H1 (cell line): ENCODE data around the gene ZDHHC17. TPM values are rescaled to one million over a fixed set of nuclear protein-coding genes. Genes with fewer than 3 reads are reported as not detected.

Experiments
- CTCF ChIA-PET: fragments of 300-600 bp; sonication (Branson Sonifier 250); formaldehyde crosslinking; loops from one replicate; lab custom pipeline; 2021; ENCODE audit not compliant: partially characterized antibody; lab: Charles Lee
- POLR2A ChIA-PET: fragments of 300-600 bp; sonication (Branson Sonifier 250); formaldehyde crosslinking; loops from one replicate; lab custom pipeline; 2021; ENCODE audit warnings: inconsistent platforms; ENCODE audit not compliant: partially characterized antibody; lab: Charles Lee
- DNase-seq, 2 experiments: peaks; one replicate each; pipeline versions ENCODE4 v3.0.0 to v3.0.0-alpha.2; 2010 to 2022; ENCODE audit warnings: low spot score in 2 of 2, low read depth in 1 of 2, mixed read lengths in 1 of 2
- FAIRE-seq: peaks from 2 replicates; lab custom pipeline; 2011; peaks lifted over from hg19 to GRCh38; lab: Jason Lieb, UNC
- H2AFZ ChIP-seq: 2 replicates; pipeline ENCODE4 v1.8.1; 2012; ENCODE audit warnings: low read length, inconsistent platforms
- H2AK5ac ChIP-seq: 2 replicates; pipeline ENCODE4 v1.6.1; 2013; ENCODE audit warnings: low read depth, low read length
- H2BK120ac ChIP-seq: replicated peaks from 2 replicates; pipeline ENCODE3; 2013; ENCODE audit warnings: low read depth, low read length, inconsistent platforms
- H2BK12ac ChIP-seq: 2 replicates; pipeline ENCODE4 v1.6.1; 2013; ENCODE audit warnings: low read depth, low read length
- H2BK15ac ChIP-seq: 2 replicates; pipeline ENCODE4 v1.6.1; 2013; ENCODE audit warnings: low read length
- H2BK20ac ChIP-seq: 2 replicates; pipeline ENCODE4 v1.6.1; 2013; ENCODE audit warnings: low read length
- H2BK5ac ChIP-seq: 2 replicates; pipeline ENCODE4 v1.6.1; 2013; ENCODE audit warnings: low read depth, low read length
- H3K14ac ChIP-seq: 2 replicates; pipeline ENCODE4 v1.6.1; 2013; ENCODE audit warnings: inconsistent platforms; ENCODE audit not compliant: insufficient read length
- H3K18ac ChIP-seq: 2 replicates; pipeline ENCODE4 v1.6.1; 2013; ENCODE audit warnings: low read length; ENCODE audit errors: extremely low read depth
- H3K23ac ChIP-seq: 2 replicates; pipeline ENCODE4 v1.6.1; 2013; ENCODE audit warnings: inconsistent platforms; ENCODE audit not compliant: insufficient read length
- H3K23me2 ChIP-seq: 2 replicates; pipeline ENCODE4 v1.6.1; 2013; ENCODE audit warnings: low read depth, low read length
- H3K27ac ChIP-seq: 2 replicates; pipeline ENCODE4 v1.6.1; 2011; ENCODE audit warnings: low read depth, low read length, inconsistent platforms
- H3K27me3 ChIP-seq, 4 experiments: replicated peaks in 1 of 4; 1 replicate in 1 of 4; 2 replicates in 3 of 4; pipeline versions ENCODE4 v1.6.1 to v1.8.1; 2011 to 2013; ENCODE audit warnings: low read length in 3 of 4, mild to moderate bottlenecking in 3 of 4, inconsistent platforms in 2 of 4, mixed read lengths in 2 of 4, moderate library complexity in 1 of 4; ENCODE audit not compliant: control insufficient read depth in 3 of 4, insufficient read depth in 3 of 4; ENCODE audit errors: extremely low read depth in 1 of 4
- H3K36me3 ChIP-seq, 4 experiments: 2 replicates each; pipeline versions ENCODE4 v1.6.1 to v1.8.1; 2011 to 2013; ENCODE audit warnings: mild to moderate bottlenecking in 4 of 4, low read length in 3 of 4, moderate library complexity in 2 of 4, control low read depth in 1 of 4, inconsistent platforms in 1 of 4; ENCODE audit not compliant: insufficient read depth in 4 of 4, control insufficient read depth in 2 of 4
- H3K4ac ChIP-seq: replicated peaks from 2 replicates; pipeline ENCODE3; 2013; ENCODE audit warnings: low read length, low read depth, mixed read lengths, inconsistent platforms; ENCODE audit not compliant: insufficient read length
- H3K4me1 ChIP-seq, 4 experiments: replicated peaks in 1 of 4; 1 replicate in 1 of 4; 2 replicates in 3 of 4; pipeline versions ENCODE4 v1.6.1 to v1.8.1; 2011 to 2013; ENCODE audit warnings: low read length in 3 of 4, inconsistent platforms in 2 of 4, mixed read lengths in 1 of 4; ENCODE audit not compliant: insufficient read depth in 4 of 4, control insufficient read depth in 3 of 4
- H3K4me2 ChIP-seq, 2 experiments: 2 replicates each; pipeline versions ENCODE4 v1.6.1 to v1.8.1; 2011 to 2013; ENCODE audit warnings: low read depth in 2 of 2, low read length in 2 of 2, control low read depth in 1 of 2, inconsistent platforms in 1 of 2, mild to moderate bottlenecking in 1 of 2; ENCODE audit not compliant: insufficient read depth in 1 of 2
- H3K4me3 ChIP-seq, 4 experiments: fragments of 200-600, 300-600 bp in 1 of 4; sonication (generic), shearing (Covaris generic), sonication (Bioruptor Twin) in 1 of 4; 2 replicates each; pipeline versions ENCODE4 v1.5.1 to v1.8.1; 2011 to 2016; ENCODE audit warnings: low read length in 4 of 4, low read depth in 3 of 4, control low read depth in 2 of 4, inconsistent platforms in 2 of 4, mild to moderate bottlenecking in 2 of 4, mixed read lengths in 1 of 4, moderate library complexity in 1 of 4; ENCODE audit not compliant: insufficient read depth in 2 of 4; ENCODE audit errors: extremely low read depth in 1 of 4
- H3K56ac ChIP-seq: replicated peaks from 2 replicates; pipeline ENCODE3; 2013; ENCODE audit warnings: low read depth, mild to moderate bottlenecking, mixed read lengths, low read length, inconsistent platforms; ENCODE audit not compliant: insufficient read length
- H3K79me1 ChIP-seq: 2 replicates; pipeline ENCODE4 v1.6.1; 2013; ENCODE audit warnings: low read depth, low read length, control low read depth
- H3K79me2 ChIP-seq, 2 experiments: 2 replicates each; pipeline versions ENCODE4 v1.6.1 to v1.8.1; 2012 to 2013; ENCODE audit warnings: low read length in 2 of 2, mild to moderate bottlenecking in 2 of 2, inconsistent platforms in 1 of 2; ENCODE audit not compliant: insufficient read depth in 2 of 2, control insufficient read depth in 1 of 2
- H3K9ac ChIP-seq, 4 experiments: replicated peaks in 1 of 4; 1 replicate in 1 of 4; 2 replicates in 3 of 4; pipeline versions ENCODE4 v1.6.1 to v1.8.1; 2011 to 2013; ENCODE audit warnings: low read depth in 3 of 4, low read length in 3 of 4, control low read depth in 2 of 4, mild to moderate bottlenecking in 2 of 4, moderate library complexity in 2 of 4, inconsistent platforms in 1 of 4; ENCODE audit errors: extremely low read depth in 1 of 4
- H3K9me3 ChIP-seq, 2 experiments: 2 replicates each; pipeline versions ENCODE4 v1.6.1 to v1.8.1; 2012 to 2013; ENCODE audit warnings: mild to moderate bottlenecking in 2 of 2, moderate library complexity in 2 of 2, control low read depth in 1 of 2, inconsistent platforms in 1 of 2, low read depth in 1 of 2, low read length in 1 of 2, mixed read lengths in 1 of 2; ENCODE audit not compliant: insufficient read depth in 2 of 2
- H4K20me1 ChIP-seq, 2 experiments: replicated peaks in 1 of 2; 2 replicates each; pipeline versions ENCODE3 to v1.8.1; 2011 to 2013; ENCODE audit warnings: inconsistent platforms in 2 of 2, low read length in 2 of 2, mild to moderate bottlenecking in 1 of 2; ENCODE audit not compliant: insufficient read depth in 2 of 2, control insufficient read depth in 1 of 2
- H4K5ac ChIP-seq: 2 replicates; pipeline ENCODE4 v1.6.1; 2013; ENCODE audit warnings: low read length, low read depth, mixed read lengths, inconsistent platforms; ENCODE audit not compliant: insufficient read length
- H4K8ac ChIP-seq: 2 replicates; pipeline ENCODE4 v1.8.0; 2013; ENCODE audit warnings: mild to moderate bottlenecking, moderate library complexity, low read length, inconsistent platforms; ENCODE audit not compliant: insufficient read depth; ENCODE audit errors: extremely low read depth
- H4K91ac ChIP-seq: replicated peaks from 2 replicates; pipeline ENCODE3; 2013; ENCODE audit warnings: low read length, mixed read lengths, inconsistent platforms; ENCODE audit not compliant: insufficient read length
- BRCA1 ChIP-seq: IDR thresholded peaks from 2 replicates; pipeline ENCODE4 v1.6.1; 2012; ENCODE audit warnings: low read depth, low read length, improper control_type of control experiment
- CHD1 ChIP-seq: IDR thresholded peaks from 2 replicates; pipeline ENCODE4 v1.6.1; 2012; ENCODE audit warnings: low read depth, low read length, improper control_type of control experiment
- EP300 ChIP-seq, 2 experiments: IDR thresholded peaks; 1 replicate in 1 of 2; 2 replicates in 1 of 2; pipeline ENCODE4 v1.6.1; 2011 to 2012; ENCODE audit warnings: low read depth in 2 of 2, low read length in 2 of 2, mild to moderate bottlenecking in 2 of 2, borderline replicate concordance in 1 of 2, inconsistent platforms in 1 of 2, moderate library complexity in 1 of 2
- FOSL1 ChIP-seq: IDR thresholded peaks from 2 replicates; pipeline ENCODE4 v1.6.1; 2011; ENCODE audit warnings: mild to moderate bottlenecking, low read depth, low read length, moderate library complexity; ENCODE audit not compliant: insufficient read depth
- NRF1 ChIP-seq: IDR thresholded peaks from 2 replicates; pipeline ENCODE4 v1.6.1; 2011; ENCODE audit warnings: mild to moderate bottlenecking, low read depth, low read length, improper control_type of control experiment
- PHF8 ChIP-seq: fragments of 200-600 bp; sonication (generic); conservative IDR thresholded peaks from 2 replicates; pipeline ENCODE4 v1.7.1; 2012; ENCODE audit warnings: low read depth, mild to moderate bottlenecking, inconsistent platforms, low read length, moderate library complexity
- POLR2AphosphoS5 ChIP-seq: IDR thresholded peaks from 2 replicates; pipeline ENCODE4 v1.6.1; 2011; ENCODE audit warnings: low read depth, low read length
- RNF2 ChIP-seq: fragments of 200-900, 300-1000 bp; sonication (generic); IDR thresholded peaks from 2 replicates; pipeline ENCODE4 v1.7.1; 2016; ENCODE audit warnings: borderline replicate concordance, low read depth, mild to moderate bottlenecking, antibody characterized with exemption, low read length; ENCODE audit not compliant: poor library complexity, severe bottlenecking; ENCODE audit errors: missing control alignments
- SIN3A ChIP-seq, 2 experiments: IDR thresholded peaks in 1 of 2; conservative IDR thresholded peaks in 1 of 2; 2 replicates each; pipeline ENCODE4 v1.6.1; 2011 to 2012; ENCODE audit warnings: low read length in 2 of 2, improper control_type of control experiment in 1 of 2, low read depth in 1 of 2, mild to moderate bottlenecking in 1 of 2
- TBP ChIP-seq: IDR thresholded peaks from 2 replicates; pipeline ENCODE4 v1.6.1; 2011; ENCODE audit warnings: low read depth, low read length, improper control_type of control experiment
- WGBS, 2 experiments: shearing (Covaris generic) in 1 of 2; methylation state at CpG; one replicate each; pipeline versions ENCODE4 v1.1.6 to v1.1.7; 2013 to 2015; ENCODE audit warnings: low lambda C conversion rate in 2 of 2, mixed read lengths in 2 of 2, inconsistent platforms in 1 of 2, low coverage in 1 of 2, missing lambda C conversion rate in 1 of 2; ENCODE audit not compliant: insufficient replicate concordance in 2 of 2, insufficient coverage in 1 of 2, insufficient read length in 1 of 2; ENCODE audit errors: extremely low coverage in 1 of 2, missing lambda C conversion rate in 1 of 2; 5-methylcytosine and 5-hydroxymethylcytosine counted together
- polyA plus RNA-seq, 7 experiments: library from polyadenylated mRNA; depleted of rRNA in 3 of 7; stranded (reverse) in 5 of 7; unstranded in 2 of 7; fragments of >200 nt in 5 of 7; fragments of 200-250 nt in 2 of 7; gene quantifications; 1 replicate in 5 of 7; 2 replicates in 1 of 7; 4 replicates in 1 of 7; pipeline versions ENCODE4 v1.2.1 to v1.2.3, GENCODE V29; 2011 to 2013; ENCODE audit warnings: missing spikeins in 2 of 7, mixed read lengths in 2 of 7
- total RNA-seq: library from RNA; stranded (reverse); fragmentation: NEBNext Ultra II Directional; extraction: Animal tissue kit (Norgen Biotek cat#: 25700); gene quantifications from 2 replicates; pipeline ENCODE4 v1.2.1, GENCODE V29; 2021
- TF ChIP-seq, protein P1 (sequence below), 3 experiments: IDR thresholded peaks; 1 replicate in 2 of 3; 2 replicates in 1 of 3; pipeline versions ENCODE4 v1.5.1 to v1.6.1; 2011; ENCODE audit warnings: low read length in 3 of 3, mild to moderate bottlenecking in 3 of 3, inconsistent platforms in 2 of 3, low read depth in 1 of 3, moderate library complexity in 1 of 3; ENCODE audit not compliant: insufficient read depth in 1 of 3; ENCODE audit errors: control extremely low read depth in 1 of 3

The ZDHHC17 gene
- total and polyA plus RNA-seq, 2 of the 8 experiments (the other 6 are each of a cell fraction or from before 2014, with no cell fraction given), result 27.6 to 28.9 TPM

DNA sequence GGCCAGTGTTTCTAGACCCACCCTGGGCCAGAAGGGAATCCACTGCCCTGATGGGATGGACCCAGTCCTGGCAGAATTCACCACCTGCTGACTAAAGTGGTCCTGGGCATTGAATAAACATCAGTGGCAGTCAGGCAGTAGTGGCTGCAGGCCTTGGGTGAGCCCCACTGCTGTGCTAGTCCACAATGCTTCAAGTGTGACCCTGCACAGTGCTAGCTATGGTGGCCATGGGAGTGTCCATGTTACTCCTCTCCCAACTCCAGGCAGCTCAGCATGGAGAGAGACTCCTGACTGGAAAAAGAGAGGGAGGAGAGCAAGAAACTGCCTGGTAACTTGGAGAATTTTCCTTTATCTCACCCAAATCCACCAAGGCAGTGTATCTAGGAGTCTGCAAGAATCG lies 132.4 kb downstream of the ZDHHC17 start:
- Histone ChIP-seq H3K79me1 (no peaks in the 10 kb centered on the region), H4K20me1 (no peaks in the 10 kb centered on the region), H4K8ac (no peak overlapping the region), H3K18ac (no peak overlapping the region), H3K14ac (no peak overlapping the region), H3K56ac (no peak overlapping the region), H3K27me3 (no peaks in the 10 kb centered on the region), H2AFZ (no peak overlapping the region), H3K4me1 (no peaks in the 10 kb centered on the region), H4K5ac (no peak overlapping the region), H3K27ac (no peak overlapping the region), H3K36me3 (no peaks in the 10 kb centered on the region), H3K9me3 (no peaks in the 10 kb centered on the region), H2BK12ac (no peak overlapping the region), H3K79me2 (no peaks in the 10 kb centered on the region), H2BK20ac (no peak overlapping the region), H3K4me3 (no peak overlapping the region), H2BK5ac (no peak overlapping the region), H3K23ac (no peak overlapping the region), H2BK120ac (no peak overlapping the region), H3K23me2 (no peaks in the 10 kb centered on the region), H2BK15ac (no peak overlapping the region), H2AK5ac (no peak overlapping the region), H3K4ac (no peak overlapping the region), H3K9ac (no peak overlapping the region), H3K4me2 (no peak overlapping the region), H4K91ac (no peak overlapping the region)
- WGBS, 2 experiments, result 100% methylated on average over 1 of the region's 1 CpG; no CpG with 5 or more reads in 1 of the 2 experiments
- DNase-seq (no peak), FAIRE-seq (no peak)
- ChIA-PET CTCF (interaction anchor here (0.5 to 3.3 kb wide), 8 partner anchors 9 to 817 kb away, joined by 3 to 9 read pairs (median 4); no protein-coding TSS in a partner anchor), POLR2A (interaction anchor here (0.7 kb wide), 1 partner anchor 18 kb away, joined by 3 read pairs; the partner anchor contains the start of gene CSRP2)
- TF ChIP-seq PHF8, result no peak
- TF ChIP-seq SIN3A (conservative IDR thresholded peaks at IDR 0.05 in 1 of 2, IDR thresholded peaks at IDR 0.05 in 1 of 2; ENCODE audit: low read depth in 1 of 2, low read length in 2 of 2), result no peak
- no peak for TF ChIP-seq RNF2
- TF ChIP-seq, protein P1, sequence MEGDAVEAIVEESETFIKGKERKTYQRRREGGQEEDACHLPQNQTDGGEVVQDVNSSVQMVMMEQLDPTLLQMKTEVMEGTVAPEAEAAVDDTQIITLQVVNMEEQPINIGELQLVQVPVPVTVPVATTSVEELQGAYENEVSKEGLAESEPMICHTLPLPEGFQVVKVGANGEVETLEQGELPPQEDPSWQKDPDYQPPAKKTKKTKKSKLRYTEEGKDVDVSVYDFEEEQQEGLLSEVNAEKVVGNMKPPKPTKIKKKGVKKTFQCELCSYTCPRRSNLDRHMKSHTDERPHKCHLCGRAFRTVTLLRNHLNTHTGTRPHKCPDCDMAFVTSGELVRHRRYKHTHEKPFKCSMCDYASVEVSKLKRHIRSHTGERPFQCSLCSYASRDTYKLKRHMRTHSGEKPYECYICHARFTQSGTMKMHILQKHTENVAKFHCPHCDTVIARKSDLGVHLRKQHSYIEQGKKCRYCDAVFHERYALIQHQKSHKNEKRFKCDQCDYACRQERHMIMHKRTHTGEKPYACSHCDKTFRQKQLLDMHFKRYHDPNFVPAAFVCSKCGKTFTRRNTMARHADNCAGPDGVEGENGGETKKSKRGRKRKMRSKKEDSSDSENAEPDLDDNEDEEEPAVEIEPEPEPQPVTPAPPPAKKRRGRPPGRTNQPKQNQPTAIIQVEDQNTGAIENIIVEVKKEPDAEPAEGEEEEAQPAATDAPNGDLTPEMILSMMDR (IDR thresholded peaks at IDR 0.05; ENCODE audit: control extremely low read depth in 1 of 3, insufficient read depth in 1 of 3, low read depth in 1 of 3, low read length in 3 of 3), result no peak
- TF ChIP-seq CHD1, result no peak
- no peak for TF ChIP-seq EP300 (IDR thresholded peaks at IDR 0.05; ENCODE audit: borderline replicate concordance in 1 of 2, low read depth in 2 of 2, low read length in 2 of 2)
- no peak for TF ChIP-seq POLR2AphosphoS5
- no peak for TF ChIP-seq TBP
- TF ChIP-seq FOSL1, result no peak
- TF ChIP-seq NRF1, result no peak
- TF ChIP-seq BRCA1, result no peak
